NK-92 treated with Interleukin-12 subunit alpha and Interleukin-12 subunit beta, amount 100 ng/mL, for 24 hours (cell line): Measurements from ENCODE around the gene GRAP2.

Experiments
- DNase-seq: peaks from one replicate; lab custom pipeline; 2025; lab: John Stamatoyannopoulos, UW

Gene GRAP2

DNA sequence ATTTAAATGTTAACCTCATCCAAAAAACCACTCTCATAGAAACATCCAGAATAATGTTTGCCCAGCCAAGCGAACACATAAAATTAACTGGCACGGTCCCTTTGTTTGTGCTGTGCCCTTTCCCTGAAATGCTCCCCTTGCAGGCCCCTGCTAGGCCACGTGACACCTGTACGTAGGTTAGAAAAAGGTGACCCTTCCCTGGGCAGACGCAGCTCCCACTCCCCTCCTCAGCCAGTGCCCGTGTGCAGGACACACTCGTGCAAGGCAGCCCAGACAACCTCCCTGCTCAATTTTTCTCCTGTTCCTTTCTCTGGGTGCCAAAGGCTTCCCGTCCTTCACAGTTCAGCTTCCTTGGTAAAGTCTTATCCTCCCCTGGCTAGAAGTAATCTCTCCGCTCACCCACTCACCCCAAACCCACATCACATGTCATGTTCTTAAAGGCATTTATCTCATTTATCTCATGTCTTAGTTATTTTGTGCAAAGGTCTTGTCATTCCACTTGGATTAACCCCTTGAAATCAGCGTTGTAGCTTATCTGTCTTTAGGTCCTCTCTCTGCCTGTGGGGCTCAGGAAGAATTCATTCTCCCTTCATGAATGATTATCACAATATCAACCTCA, 114.6 kb downstream of the GRAP2 start:
- DNase-seq: no peak

DNA sequence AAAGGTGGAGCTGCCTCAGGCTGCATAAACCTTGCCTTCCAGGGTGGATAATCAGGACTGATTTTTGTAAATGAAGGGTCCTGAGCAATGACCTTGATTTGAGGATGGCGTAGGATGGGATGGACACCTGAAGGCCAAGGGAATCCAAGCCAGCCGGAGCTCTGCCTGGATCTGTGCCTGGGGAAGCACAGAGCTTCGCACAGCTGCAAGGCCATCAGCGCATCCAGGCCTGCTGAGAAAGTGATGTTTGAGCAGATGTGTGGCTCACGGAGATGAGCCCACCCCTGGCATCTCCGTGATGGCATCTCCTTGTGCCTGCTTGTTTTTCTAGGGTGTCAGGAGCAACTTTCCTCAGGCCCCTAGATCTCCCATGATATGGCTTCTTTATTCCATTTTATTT, 117.2 kb downstream of the GRAP2 start:
- DNase-seq: no peak

DNA sequence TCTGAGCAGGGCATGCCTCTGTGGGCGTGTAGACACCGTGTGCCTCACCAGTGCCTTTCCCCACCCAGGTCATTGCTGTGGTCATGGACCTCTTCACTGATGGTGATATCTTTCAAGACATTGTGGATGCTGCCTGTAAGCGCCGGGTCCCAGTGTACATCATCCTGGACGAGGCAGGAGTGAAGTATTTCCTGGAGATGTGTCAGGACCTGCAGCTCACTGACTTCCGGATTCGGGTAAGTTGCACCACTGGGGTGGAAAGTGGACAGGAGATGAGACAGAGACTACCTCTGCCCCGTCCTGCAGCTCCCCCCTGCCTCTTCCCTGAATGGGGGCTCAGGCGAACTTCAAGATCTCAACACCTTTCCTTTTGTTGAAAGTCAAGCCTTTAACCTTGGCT, 118.2 kb downstream of the GRAP2 start:
- DNase-seq: no peak

DNA sequence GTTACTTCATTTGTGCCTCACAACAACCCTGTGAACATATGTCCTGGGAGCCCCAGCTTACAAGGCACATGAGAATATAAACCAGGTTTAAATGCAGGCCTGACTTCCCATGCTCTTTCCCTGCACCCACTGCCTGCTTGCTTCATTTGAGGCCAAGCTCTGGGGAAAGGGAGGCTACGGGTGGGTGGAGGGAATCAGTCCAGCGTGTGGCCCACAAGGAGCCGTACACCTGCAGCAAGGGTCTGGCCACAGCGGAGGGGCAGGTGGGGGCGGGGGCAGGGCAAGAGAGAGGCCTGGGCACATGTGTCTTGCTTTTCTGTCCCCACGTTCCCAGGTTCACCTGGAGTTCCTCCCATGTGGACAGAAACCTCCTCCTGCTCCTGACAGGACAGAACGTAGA, 120.1 kb downstream of the GRAP2 start:
- no peak for DNase-seq

DNA sequence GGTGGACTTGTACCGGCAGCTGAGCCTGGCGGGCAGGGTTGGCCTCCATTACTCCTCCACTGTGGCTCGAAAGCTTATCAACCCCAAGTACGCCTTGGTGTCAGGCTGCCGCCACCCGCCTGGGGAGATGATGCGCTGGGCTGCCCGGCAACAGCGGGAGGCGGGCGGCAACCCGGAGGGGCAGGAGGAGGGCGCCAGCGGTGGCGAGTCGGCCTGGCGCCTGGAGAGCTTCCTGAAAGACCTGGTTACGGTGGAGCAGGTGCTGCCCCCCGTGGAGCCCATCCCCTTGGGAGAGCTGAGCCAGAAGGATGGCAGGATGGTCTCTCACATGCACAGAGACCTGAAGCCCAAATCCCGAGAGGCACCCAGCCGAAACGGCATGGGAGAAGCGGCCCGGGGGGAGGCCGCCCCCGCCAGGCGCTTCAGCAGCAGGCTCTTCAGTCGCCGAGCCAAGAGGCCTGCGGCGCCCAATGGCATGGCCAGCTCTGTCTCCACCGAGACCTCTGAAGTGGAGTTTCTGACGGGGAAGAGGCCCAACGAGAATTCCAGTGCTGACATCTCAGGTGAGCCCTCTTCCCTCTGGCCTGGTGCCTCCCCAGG, 120.6 kb downstream of the GRAP2 start:
- DNase-seq: no peak

DNA sequence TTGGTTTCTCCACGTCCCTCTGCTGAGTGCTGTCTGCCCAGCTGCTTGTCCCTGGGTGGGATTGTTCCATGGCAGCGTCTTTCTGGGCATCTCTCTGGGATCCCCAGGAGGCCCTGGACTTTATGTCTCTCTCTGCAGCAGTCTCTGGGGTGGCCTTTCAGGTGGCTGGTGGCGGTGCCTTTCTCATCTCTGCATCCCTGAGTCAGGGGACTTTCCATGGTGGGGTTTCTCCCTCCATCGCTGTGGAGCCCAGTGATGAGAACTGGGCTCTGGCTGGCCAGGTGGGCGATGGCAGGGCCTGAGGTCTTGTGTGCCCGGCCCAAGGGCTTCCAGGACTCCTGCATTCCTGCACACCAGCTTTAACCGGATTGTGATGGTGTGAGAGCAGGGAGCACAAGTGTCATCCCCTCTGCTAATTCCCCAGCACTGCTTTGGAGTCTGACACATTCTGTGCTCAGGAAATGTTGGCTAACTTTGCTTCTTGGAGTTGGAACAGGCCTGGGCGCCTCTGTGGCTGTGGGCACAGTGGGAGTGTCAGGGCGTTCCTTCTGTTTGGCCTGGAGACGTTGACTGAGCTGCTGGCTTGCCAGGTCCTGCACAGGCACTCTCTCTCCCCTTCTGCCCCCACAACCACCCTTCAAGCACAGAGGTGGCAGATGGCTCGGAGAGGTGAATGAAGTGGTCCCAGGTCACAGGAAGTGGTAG, 121.8 kb downstream of the GRAP2 start:
- no peak for DNase-seq
